H1 (cell line): ENCODE data around the gene MACROD2. TPM values are rescaled to one million over a fixed set of nuclear protein-coding genes. Genes with fewer than 3 reads are reported as not detected.

Source experiments
- CHD2 ChIP-seq: IDR thresholded peaks from 2 replicates; pipeline ENCODE4 v1.6.1; 2012; ENCODE audit warnings: low read length, improper control_type of control experiment
- CREB1 ChIP-seq: IDR thresholded peaks from 2 replicates; pipeline ENCODE4 v1.6.1; 2012; ENCODE audit warnings: inconsistent platforms
- EP300 ChIP-seq, 2 experiments: IDR thresholded peaks; 1 replicate in 1 of 2; 2 replicates in 1 of 2; pipeline ENCODE4 v1.6.1; 2011 to 2012; ENCODE audit warnings: low read depth in 2 of 2, low read length in 2 of 2, mild to moderate bottlenecking in 2 of 2, borderline replicate concordance in 1 of 2, inconsistent platforms in 1 of 2, moderate library complexity in 1 of 2
- EZH2 ChIP-seq: fragments of 200-600 bp; sonication (generic); IDR thresholded peaks from 2 replicates; pipeline ENCODE4 v1.7.1; 2012; ENCODE audit warnings: low read depth, mild to moderate bottlenecking, moderate library complexity, low read length, inconsistent platforms; ENCODE audit not compliant: severe bottlenecking
- HDAC2 ChIP-seq, 2 experiments: fragments of 300-600 bp in 1 of 2; sonication (generic) in 1 of 2; IDR thresholded peaks; 2 replicates each; pipeline ENCODE4 v1.6.1; 2011 to 2012; ENCODE audit warnings: low read depth in 2 of 2, low read length in 2 of 2, mild to moderate bottlenecking in 2 of 2, moderate library complexity in 2 of 2, borderline replicate concordance in 1 of 2, inconsistent platforms in 1 of 2
- HDAC6 ChIP-seq: IDR thresholded peaks from one replicate; pipeline ENCODE4 v1.7.1; 2012; ENCODE audit warnings: low read depth, mild to moderate bottlenecking, inconsistent platforms, low read length, moderate library complexity
- MAX ChIP-seq: IDR thresholded peaks from 2 replicates; pipeline ENCODE4 v1.6.1; 2012; ENCODE audit warnings: inconsistent platforms
- RAD21 ChIP-seq, 2 experiments: IDR thresholded peaks in 1 of 2; conservative IDR thresholded peaks in 1 of 2; 2 replicates each; pipeline ENCODE4 v1.6.1; 2011; ENCODE audit warnings: low read depth in 2 of 2, low read length in 2 of 2, improper control_type of control experiment in 1 of 2, inconsistent platforms in 1 of 2, mild to moderate bottlenecking in 1 of 2, moderate library complexity in 1 of 2
- RBBP5 ChIP-seq: IDR thresholded peaks from 2 replicates; pipeline ENCODE4 v1.7.1; 2012; ENCODE audit warnings: low read depth, mild to moderate bottlenecking, inconsistent platforms, low read length, moderate library complexity, borderline replicate concordance
- RFX5 ChIP-seq: IDR thresholded peaks from 2 replicates; pipeline ENCODE4 v1.6.1; 2011; ENCODE audit warnings: low read depth, low read length, improper control_type of control experiment, borderline replicate concordance
- SAP30 ChIP-seq: fragments of 300-600 bp; sonication (generic); IDR thresholded peaks from 2 replicates; pipeline ENCODE4 v1.7.1; 2012; ENCODE audit warnings: low read length, moderate library complexity, mild to moderate bottlenecking, inconsistent platforms; ENCODE audit not compliant: insufficient read depth, insufficient replicate concordance
- SIRT6 ChIP-seq: IDR thresholded peaks from one replicate; pipeline ENCODE4 v1.7.1; 2012; ENCODE audit warnings: low read length, inconsistent platforms
- SP1 ChIP-seq: IDR thresholded peaks from 2 replicates; pipeline ENCODE4 v1.6.1; 2011; ENCODE audit warnings: low read depth, low read length
- SP4 ChIP-seq: IDR thresholded peaks from 2 replicates; pipeline ENCODE4 v1.6.1; 2012; ENCODE audit warnings: low read length, inconsistent platforms
- SRF ChIP-seq: IDR thresholded peaks from 2 replicates; pipeline ENCODE4 v1.6.1; 2011; ENCODE audit warnings: mild to moderate bottlenecking, low read depth, low read length, moderate library complexity
- ZNF274 ChIP-seq: IDR thresholded peaks from 2 replicates; pipeline ENCODE4 v1.7.0; 2012; ENCODE audit warnings: low read length, borderline replicate concordance; ENCODE audit errors: extremely low read depth
- polyA plus RNA-seq, 7 experiments: library from polyadenylated mRNA; depleted of rRNA in 3 of 7; stranded (reverse) in 5 of 7; unstranded in 2 of 7; fragments of >200 nt in 5 of 7; fragments of 200-250 nt in 2 of 7; gene quantifications; 1 replicate in 5 of 7; 2 replicates in 1 of 7; 4 replicates in 1 of 7; pipeline versions ENCODE4 v1.2.1 to v1.2.3, GENCODE V29; 2011 to 2013; ENCODE audit warnings: missing spikeins in 2 of 7, mixed read lengths in 2 of 7
- total RNA-seq: library from RNA; stranded (reverse); fragmentation: NEBNext Ultra II Directional; extraction: Animal tissue kit (Norgen Biotek cat#: 25700); gene quantifications from 2 replicates; pipeline ENCODE4 v1.2.1, GENCODE V29; 2021

Gene MACROD2
- total and polyA plus RNA-seq, 2 of the 8 experiments (the other 6 are each of a cell fraction or from before 2014, with no cell fraction given) = 0.70 to 3.9 TPM

GRCh38 chr20:14740380-14740779 lies 745.1 kb downstream of the MACROD2 start (continued):
- TF ChIP-seq RFX5 = no peak
- no peak for TF ChIP-seq CHD2
- no peak for TF ChIP-seq SAP30
- no peak for TF ChIP-seq EP300 (IDR thresholded peaks at IDR 0.05; ENCODE audit: borderline replicate concordance in 1 of 2, low read depth in 2 of 2, low read length in 2 of 2)
- TF ChIP-seq EZH2 = no peak
- TF ChIP-seq SP4 = no peak
- no peak for TF ChIP-seq RBBP5
- no peak for TF ChIP-seq MAX
- TF ChIP-seq RAD21 (IDR thresholded peaks at IDR 0.05 in 1 of 2, conservative IDR thresholded peaks at IDR 0.05 in 1 of 2; ENCODE audit: low read depth in 2 of 2, low read length in 2 of 2) = no peak
- TF ChIP-seq SRF = no peak
- no peak for TF ChIP-seq CREB1
- no peak for TF ChIP-seq HDAC6
- no peak for TF ChIP-seq SP1
- TF ChIP-seq HDAC2 (IDR thresholded peaks at IDR 0.05; ENCODE audit: borderline replicate concordance in 1 of 2, low read depth in 2 of 2, low read length in 2 of 2) = no peak
- TF ChIP-seq ZNF274 = no peak
- TF ChIP-seq SIRT6 = no peak
